GM08714 (cell line): ENCODE data around the gene NRDE2.

ENCODE experiments used
- H3K4me3 ChIP-seq: fragments of 200-500 bp; sonication (Bioruptor generic); 2 replicates; pipeline ENCODE4 v1.5.1; 2014; ENCODE audit warnings: mild to moderate bottlenecking, low read length, inconsistent platforms
- ZNF274 ChIP-seq: IDR thresholded peaks from 2 replicates; pipeline ENCODE4 v1.6.1; 2012; ENCODE audit warnings: mild to moderate bottlenecking, low read depth, low read length

NRDE2 gene

DNA sequence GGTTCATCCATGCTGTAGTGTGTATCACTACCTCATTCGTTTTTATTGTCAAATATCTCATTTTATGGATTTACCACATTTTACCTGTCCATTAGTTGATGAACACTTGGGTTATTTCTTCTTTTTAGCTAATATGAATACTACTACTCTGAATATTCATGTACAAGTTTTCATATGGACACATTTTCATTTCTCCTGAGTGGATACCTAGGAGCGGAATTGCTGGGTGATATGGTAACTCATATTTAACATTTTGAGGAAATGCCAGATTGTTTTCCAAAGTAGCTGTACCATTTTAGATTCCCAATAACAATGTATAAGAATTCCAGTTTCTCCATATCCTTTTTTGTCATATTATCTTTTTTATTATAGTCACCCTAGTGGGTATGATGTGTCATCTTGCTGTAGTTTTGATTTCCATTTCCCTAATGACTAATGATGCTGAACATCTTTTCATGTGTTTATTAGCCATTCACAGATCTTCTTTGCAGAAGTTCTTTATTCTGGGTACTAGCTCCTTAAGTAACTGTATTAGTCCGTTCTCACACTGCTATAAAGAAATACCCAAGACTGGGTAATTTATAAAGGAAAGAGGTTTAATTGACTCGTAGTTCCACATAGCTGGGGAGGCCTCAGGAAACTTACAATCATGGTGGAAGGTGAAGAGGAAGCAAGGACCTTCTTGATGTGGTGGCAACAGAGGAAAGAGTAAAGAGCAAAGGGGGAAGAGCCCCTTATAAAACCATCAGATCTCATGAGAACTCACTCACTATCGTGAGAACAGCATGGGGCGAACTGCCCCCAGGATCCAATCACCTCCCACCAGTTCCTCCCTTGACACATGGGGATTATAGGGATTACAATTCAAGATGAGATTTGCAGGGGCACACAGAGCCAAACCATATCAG is 11.9 kb downstream of the NRDE2 start:
- H3K4me3 ChIP-seq = no peak overlapping the region
- no peak for TF ChIP-seq ZNF274

DNA sequence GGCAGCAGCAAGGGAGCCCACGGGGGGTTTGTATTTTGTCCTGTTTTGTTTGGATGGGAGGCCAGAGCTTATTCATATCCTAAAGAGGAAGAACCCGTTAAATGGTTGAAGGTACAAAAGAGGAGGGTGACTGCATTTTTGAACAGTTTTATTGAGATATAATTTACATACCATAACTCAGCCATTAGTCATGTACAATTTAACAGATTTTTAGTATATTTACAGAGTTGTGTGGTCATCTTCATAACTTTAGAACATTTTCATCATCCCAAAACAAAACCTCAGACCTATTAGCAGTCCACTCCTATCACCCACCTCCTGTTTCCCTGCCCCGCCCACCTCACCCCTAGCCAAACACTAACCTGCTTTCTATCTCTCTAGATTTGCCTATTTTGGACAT is 12.6 kb downstream of the NRDE2 start:
- TF ChIP-seq ZNF274 = no peak
- no peak overlapping the region for H3K4me3 ChIP-seq

DNA sequence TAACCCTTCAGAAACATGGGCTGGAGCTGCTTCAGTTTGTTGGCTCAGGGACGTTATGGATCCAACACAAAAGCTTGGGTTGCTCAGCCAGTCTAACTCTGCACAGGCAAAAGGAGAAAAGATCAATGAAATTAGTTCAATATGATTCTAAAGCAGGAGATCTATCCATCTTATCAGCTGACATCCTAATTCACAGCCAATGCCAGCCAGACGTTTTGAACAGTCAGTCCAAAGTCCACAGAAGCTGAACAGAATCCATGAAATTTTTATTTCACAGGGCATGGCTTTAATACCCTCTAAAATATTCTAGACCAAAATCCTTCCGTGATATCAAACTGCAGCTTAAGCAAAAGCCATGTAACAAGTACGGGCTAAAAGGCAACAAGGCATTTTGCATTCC is 13.7 kb downstream of the NRDE2 start:
- TF ChIP-seq ZNF274 = no peak
- H3K4me3 ChIP-seq = no peak overlapping the region

DNA sequence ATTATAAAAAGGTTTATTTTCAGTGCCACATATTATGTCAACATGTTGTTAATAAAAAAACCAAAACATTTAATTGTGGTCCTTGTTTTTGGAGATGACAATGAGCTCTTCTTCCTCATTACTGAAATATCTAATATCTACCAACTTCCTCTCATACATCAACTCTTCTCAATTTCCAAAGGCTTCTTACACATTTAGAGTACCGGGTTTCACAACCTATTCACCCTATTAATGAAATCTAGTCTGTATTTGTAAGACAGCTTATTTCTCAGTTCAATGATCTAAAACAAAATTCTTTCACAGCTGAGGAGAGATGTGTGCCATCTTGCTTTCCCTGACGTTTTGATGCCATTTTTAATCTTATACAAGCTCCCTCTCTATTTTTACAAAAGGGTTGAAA is 14.5 kb downstream of the NRDE2 start:
- no peak for TF ChIP-seq ZNF274
- H3K4me3 ChIP-seq = no peak overlapping the region

DNA sequence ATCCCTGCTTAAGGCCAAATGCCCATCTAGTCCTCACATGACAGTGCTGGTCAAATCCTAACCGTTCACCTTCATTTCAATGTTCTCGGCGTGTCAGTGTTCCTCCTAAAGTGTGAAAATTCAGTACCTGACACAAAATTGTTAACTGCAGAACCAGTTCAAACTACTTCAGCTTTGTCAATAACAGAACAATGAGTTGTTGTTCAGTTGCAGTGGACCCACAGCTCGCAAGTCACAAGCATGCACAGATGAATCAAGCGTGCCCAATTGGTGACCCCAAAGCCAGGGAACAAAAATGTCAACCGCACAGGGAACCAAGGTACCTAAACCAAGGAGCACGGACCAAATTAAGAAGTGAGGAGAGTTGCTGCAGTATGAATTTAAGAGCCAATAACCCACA is 23.2 kb downstream of the NRDE2 start:
- H3K4me3 ChIP-seq = no peak overlapping the region
- TF ChIP-seq ZNF274 = no peak

DNA sequence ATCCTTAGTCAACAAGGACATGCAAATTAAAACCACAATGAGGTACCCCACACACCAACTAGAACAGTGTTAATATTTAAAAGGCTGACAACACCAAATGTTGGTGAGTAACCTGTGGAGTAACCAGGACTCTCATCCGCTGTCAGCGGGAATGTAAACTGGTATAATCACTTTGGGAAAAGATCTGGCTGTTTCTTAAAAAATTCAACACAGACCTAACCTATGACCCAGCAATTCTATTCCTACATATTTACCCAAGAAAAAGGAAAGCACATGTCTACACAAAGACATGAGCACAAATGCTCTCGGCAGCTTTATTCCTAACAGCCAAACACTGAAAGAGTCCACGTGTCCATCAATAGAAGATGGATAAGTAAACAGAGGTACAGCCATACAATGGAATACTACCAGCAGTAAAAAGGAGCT is 26.6 kb downstream of the NRDE2 start:
- no peak for TF ChIP-seq ZNF274
- H3K4me3 ChIP-seq = no peak overlapping the region

DNA sequence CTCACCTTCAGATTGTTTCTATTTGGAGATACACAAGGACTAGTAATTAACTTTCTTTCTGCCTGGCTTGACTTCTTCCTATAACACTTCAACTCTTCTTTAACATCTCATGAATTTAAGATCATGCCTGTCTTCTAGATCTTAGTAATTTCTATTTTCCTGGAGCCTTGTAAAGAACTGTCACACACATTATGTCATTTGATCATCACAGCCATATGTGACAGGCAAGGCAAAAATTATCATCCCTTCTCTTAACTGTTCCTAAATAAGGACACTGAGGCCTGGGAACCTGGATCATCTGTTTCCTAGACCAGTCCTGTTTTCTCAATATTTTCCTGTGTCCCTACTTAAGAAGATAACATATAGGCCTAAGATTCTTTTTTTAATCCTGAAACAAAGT is 27.2 kb downstream of the NRDE2 start:
- H3K4me3 ChIP-seq = no peak overlapping the region
- TF ChIP-seq ZNF274 = no peak

DNA sequence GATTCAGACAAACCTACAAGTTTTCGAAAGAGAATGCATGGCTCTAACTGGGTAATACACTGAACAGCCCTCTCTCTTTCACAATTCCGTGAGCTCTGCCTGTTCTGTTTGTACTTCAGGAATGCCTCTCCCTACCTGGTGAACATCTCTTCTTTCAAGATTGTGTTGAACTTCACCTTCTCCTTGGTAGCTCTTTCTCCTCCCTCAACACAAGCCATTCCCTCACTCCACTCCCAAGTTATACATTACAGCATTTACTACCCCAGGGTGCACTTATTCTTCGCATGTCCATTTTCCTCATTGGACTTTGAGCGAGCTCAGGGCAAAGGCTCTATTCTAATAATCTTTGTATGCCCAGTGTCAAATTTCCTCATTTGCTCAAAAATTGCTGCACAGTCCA is 28.3 kb downstream of the NRDE2 start:
- H3K4me3 ChIP-seq = no peak overlapping the region
- no peak for TF ChIP-seq ZNF274

DNA sequence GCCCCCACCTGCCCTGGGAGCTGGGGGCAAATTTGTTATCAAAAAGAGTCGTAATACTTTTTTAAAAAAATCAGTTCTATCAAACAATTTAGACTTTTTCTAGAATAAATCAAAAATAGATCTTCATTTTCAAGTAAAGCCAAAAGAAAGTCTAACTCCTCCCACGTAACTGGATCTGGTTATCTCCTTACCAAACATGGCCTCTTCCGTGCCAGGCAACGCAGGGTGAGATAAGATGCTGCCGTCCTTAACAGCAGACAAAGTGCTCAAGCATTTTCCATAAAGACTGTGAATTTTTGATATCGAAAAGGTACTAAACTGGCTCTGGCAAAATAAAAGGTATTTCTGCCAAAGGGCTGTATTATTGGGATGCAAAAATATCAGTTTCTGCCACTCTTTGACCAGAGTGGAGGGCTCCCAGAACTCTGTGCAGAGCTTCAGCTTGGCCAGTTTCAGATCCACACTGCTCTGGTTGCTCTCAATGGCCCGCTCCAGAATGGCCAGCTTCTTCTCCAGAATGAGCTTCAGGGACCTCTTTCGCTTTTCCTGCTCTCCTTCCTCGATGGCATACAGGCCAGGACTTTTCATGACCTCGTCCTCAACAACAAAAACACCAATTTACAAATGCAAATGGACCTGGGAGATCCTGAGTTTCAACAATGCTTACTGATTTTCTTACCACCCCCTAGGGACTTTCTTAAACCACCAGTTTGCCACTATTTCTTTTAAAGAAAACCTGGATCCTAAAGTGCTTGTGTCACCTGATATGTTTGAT is 29.0 kb downstream of the NRDE2 start:
- TF ChIP-seq ZNF274 = no peak

DNA sequence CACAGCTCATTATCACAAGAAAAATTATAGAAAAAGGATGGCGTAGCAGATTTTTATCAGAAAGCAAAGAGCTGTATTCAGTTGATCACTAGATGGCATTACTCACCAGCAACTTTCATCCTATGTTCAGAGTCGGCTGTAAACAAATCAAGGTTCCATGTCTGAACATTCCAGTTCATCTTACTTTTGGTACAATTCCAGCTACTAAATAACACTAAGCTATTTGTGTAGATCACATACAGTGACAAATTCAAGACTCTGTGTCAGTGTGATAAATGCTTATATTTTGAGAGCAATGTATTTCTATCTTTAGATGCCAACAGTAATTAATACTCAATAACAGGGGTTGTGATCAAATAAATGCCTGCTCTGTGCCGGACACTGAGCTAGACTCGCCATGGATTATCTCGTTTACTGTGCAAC is 30.1 kb downstream of the NRDE2 start:
- TF ChIP-seq ZNF274 = no peak
- H3K4me3 ChIP-seq = no peak overlapping the region

More for the DNA sequence above, 29.0 kb downstream of the NRDE2 start:
- no peak overlapping the region for H3K4me3 ChIP-seq

DNA sequence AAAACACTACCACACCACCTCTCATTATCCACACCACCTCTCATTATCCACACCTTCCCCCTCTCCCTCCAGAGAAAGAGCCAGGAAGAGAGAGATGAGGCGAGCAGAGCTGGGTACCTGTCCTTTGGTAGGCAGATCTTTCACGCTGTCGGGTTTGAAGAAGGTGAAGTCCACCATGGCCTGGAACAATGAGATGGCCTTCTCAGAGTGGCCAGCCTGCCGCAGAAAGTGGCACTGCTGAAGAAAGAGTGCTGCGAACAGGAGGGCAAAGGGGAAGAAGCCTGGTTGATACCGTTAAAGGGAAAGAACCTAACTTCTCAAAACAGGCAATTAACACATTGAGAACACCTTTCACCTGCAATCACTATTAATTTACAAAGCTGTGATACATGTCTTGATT is 30.6 kb downstream of the NRDE2 start:
- H3K4me3 ChIP-seq = no peak overlapping the region
- no peak for TF ChIP-seq ZNF274

DNA sequence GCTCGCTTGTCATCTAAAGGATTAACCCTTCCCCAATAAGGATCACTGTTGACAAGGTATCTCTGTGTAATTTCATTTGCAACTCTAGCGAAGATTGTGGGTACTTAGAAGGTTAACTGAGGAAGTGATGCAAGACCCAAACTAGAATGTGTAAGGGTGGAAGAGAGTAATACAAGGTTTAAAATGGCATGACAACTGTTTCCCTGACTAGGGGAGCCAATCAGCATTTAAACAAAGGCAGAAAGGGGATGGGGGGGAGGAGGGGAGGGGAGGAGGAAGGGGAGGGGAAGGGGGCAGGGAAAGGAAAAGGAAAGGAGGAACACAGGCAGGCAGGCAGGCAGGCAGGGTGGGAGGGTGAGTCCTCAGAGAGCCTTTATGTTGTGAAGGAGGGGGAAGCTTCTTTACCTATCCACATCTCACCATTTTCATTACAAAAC is 31.1 kb downstream of the NRDE2 start:
- no peak for TF ChIP-seq ZNF274

DNA sequence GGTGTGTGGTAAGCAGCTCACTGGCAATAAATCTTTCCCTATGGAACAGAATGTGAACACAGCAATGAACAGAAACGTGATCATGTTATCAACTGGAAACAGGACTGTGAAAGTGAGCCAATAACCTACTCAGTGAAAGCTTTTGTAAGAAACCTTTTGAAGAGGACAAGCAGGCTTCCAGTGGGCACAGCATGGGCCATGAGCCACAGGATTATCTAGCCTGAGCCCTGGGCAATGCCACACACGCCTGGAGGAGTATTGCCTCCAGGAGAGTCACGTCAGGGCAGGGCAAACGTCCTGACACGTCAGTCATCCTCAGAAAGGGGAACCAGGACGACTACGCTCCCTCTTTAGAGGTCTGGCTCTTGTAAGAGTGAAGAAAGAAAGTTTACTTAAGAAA is 32.3 kb downstream of the NRDE2 start:
- TF ChIP-seq ZNF274 = no peak
- no peak overlapping the region for H3K4me3 ChIP-seq

More for the DNA sequence above, 31.1 kb downstream of the NRDE2 start:
- no peak overlapping the region for H3K4me3 ChIP-seq

DNA sequence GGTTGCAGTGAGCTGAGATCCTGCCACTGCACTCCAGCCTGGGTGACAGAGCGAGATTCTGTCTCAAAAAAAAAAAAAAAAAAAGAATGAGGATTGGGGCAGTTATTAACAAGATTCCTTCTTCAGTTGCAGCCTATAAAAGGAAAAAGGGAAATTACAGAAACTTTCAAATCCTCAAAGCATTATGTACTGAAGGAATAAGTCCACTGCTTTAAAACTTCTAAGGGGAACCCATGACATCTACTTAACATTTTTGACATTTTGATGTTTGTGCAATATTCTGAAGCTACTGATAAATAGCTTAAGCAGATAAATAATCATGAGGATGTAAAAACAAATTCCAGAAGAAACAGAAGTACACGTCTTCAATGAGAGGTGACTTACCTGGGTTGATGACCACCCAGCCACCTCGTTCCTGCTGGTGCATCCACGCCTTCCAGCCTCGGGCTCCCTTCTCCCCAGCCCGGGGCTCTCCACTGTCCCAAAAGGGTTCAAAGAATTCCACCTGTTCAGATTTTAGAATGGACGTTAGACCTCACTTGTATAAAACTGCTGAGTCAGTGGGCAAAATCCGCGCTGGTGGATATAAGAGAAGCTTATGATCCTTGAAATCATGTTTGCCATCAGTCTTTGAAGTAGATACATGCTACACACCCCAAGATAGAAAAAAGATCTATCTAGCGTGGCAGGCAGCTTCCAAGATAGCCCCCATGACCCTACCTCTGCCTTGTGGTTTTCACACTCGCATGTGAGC is 33.7 kb downstream of the NRDE2 start:
- no peak for TF ChIP-seq ZNF274

DNA sequence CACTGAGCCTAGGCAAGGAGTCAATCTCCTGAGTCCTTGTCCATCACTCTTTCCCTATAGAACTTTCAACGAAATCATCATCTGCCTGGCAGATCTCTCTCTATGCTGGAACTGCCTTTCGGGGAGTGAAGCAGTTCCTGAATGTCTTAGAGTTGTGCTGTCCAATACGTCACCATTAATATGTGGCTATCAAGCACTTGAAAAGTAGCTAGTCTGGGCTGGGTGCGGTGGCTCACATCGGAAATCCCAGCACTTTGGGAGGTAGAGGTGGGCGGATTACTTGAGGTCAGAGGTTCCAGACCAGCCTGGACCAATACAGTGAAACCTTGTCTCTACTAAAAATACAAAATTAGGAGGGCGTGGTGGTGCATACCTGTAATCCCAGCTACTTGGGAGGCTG is 35.1 kb downstream of the NRDE2 start:
- no peak for TF ChIP-seq ZNF274
- no peak overlapping the region for H3K4me3 ChIP-seq

More for the DNA sequence above, 33.7 kb downstream of the NRDE2 start:
- no peak overlapping the region for H3K4me3 ChIP-seq
